Stimulated activated CD8-positive, alpha-beta memory T cell treated with anti-CD3 and anti-CD28 coated beads, Interleukin-15, amount 100 ng/mL, for 4 hours (primary cell): ENCODE data around the gene STARD13.

Source experiments
- DNase-seq, 2 donors: peaks; one replicate each; pipeline ENCODE4 v3.0.0-alpha.2; 2020; ENCODE audit warnings: low read depth in 2 of 2

Gene STARD13

GRCh38 chr13:33112766-33113165 is 172.8 kb downstream of the STARD13 start:
- DNase-seq = no peak

GRCh38 chr13:33111414-33112110 is 174.0 kb downstream of the STARD13 start:
- DNase-seq = no peak

GRCh38 chr13:33110713-33111413 is 174.7 kb downstream of the STARD13 start:
- DNase-seq = no peak

GRCh38 chr13:33110386-33110712 is 175.2 kb downstream of the STARD13 start:
- DNase-seq = no peak

- no peak for DNase-seq
Measured at GRCh38 chr13:33109801-33110200, 175.8 kb downstream of the STARD13 start.

GRCh38 chr13:33109271-33109697 is 176.3 kb downstream of the STARD13 start:
- no peak for DNase-seq

GRCh38 chr13:33108620-33109019 is 176.9 kb downstream of the STARD13 start:
- no peak for DNase-seq

- DNase-seq = no peak
Measured at GRCh38 chr13:33107361-33107760, 178.2 kb downstream of the STARD13 start.

- DNase-seq = no peak
Measured at GRCh38 chr13:33106656-33107360, 178.7 kb downstream of the STARD13 start.

- no peak for DNase-seq
Measured at GRCh38 chr13:33105387-33106005, 180.1 kb downstream of the STARD13 start.

- DNase-seq = no peak
Measured at GRCh38 chr13:33103457-33103856, 182.1 kb downstream of the STARD13 start.

- no peak for DNase-seq
Measured at GRCh38 chr13:33101835-33102234, 183.7 kb downstream of the STARD13 start.

GRCh38 chr13:33100886-33101285 is 184.7 kb downstream of the STARD13 start:
- no peak for DNase-seq

- DNase-seq = no peak
Measured at GRCh38 chr13:33099860-33100259, 185.7 kb downstream of the STARD13 start.

GRCh38 chr13:33096886-33097605 is 188.5 kb downstream of the STARD13 start:
- DNase-seq = no peak

- no peak for DNase-seq
Measured at GRCh38 chr13:33092073-33092987, 193.2 kb downstream of the STARD13 start.

- DNase-seq = no peak
Measured at GRCh38 chr13:33091415-33091774, 194.2 kb downstream of the STARD13 start.

- no peak for DNase-seq
Measured at GRCh38 chr13:33090755-33091414, 194.7 kb downstream of the STARD13 start.

GRCh38 chr13:33089311-33089710 is 196.2 kb downstream of the STARD13 start:
- no peak for DNase-seq

- no peak for DNase-seq
Measured at GRCh38 chr13:33087790-33088189, 197.8 kb downstream of the STARD13 start.
